K562 (cell line): ENCODE measurements around the gene KLHL9.

ENCODE experiments used
- CREM ChIP-seq: IDR thresholded peaks from 2 replicates; pipeline ENCODE4 v1.6.1; 2014; ENCODE audit warnings: antibody characterized with exemption, low read depth
- EP300 ChIP-seq: IDR thresholded peaks from 2 replicates; pipeline ENCODE4 v1.6.1; 2012; ENCODE audit warnings: low read length, improper control_type of control experiment
- FOXK2 ChIP-seq, 2 experiments: fragments of 450-650 bp; IDR thresholded peaks in 1 of 2; conservative IDR thresholded peaks in 1 of 2; 2 replicates each; pipeline ENCODE4 v1.6.1; 2016; ENCODE audit warnings: low read depth in 2 of 2, mild to moderate bottlenecking in 1 of 2
- JUN ChIP-seq, 2 experiments: sonication (generic) in 1 of 2; formaldehyde crosslinking in 1 of 2; IDR thresholded peaks; 2 replicates each; pipeline versions ENCODE4 v1.6.1 to v1.8.0; 2012 to 2022; ENCODE audit warnings: borderline replicate concordance in 2 of 2, mild to moderate bottlenecking in 2 of 2, improper control_type of control experiment in 1 of 2, low read depth in 1 of 2, low read length in 1 of 2, missing genetic modification reagents in 1 of 2
- POLR2B ChIP-seq: fragments of 450-650 bp; IDR thresholded peaks from 2 replicates; pipeline ENCODE4 v1.6.1; 2018; ENCODE audit warnings: low read depth; ENCODE audit not compliant: partially characterized antibody
- SP1 ChIP-seq: sonication (generic); formaldehyde crosslinking; IDR thresholded peaks from 2 replicates; pipeline ENCODE4 v1.8.1; 2022; ENCODE audit warnings: mild to moderate bottlenecking, missing genetic modification reagents
- TF ChIP-seq, protein P1 (sequence below), 2 experiments: fragments of 450-650 bp; formaldehyde crosslinking in 1 of 2; IDR thresholded peaks; 2 replicates each; pipeline versions ENCODE4 v1.4.0 to v1.6.1; 2014 to 2020; ENCODE audit warnings: mild to moderate bottlenecking in 2 of 2, borderline replicate concordance in 1 of 2, low read depth in 1 of 2
- TF ChIP-seq, protein P2 (sequence below), 2 experiments: fragments of 450-650 bp in 1 of 2; sonication (generic) in 1 of 2; formaldehyde crosslinking; conservative IDR thresholded peaks; 2 replicates each; pipeline versions ENCODE4 v1.4.0 to v1.8.1; 2020 to 2022; ENCODE audit warnings: mild to moderate bottlenecking in 1 of 2, missing genetic modification reagents in 1 of 2

GRCh38 chr9:21286659-21287058, 48.5 kb downstream of the KLHL9 start:
- TF ChIP-seq JUN (IDR thresholded peaks at IDR 0.05; ENCODE audit: borderline replicate concordance, low read depth, low read length) (no peak), JUN (CRISPR knock-in tag; IDR thresholded peaks at IDR 0.05; ENCODE audit: borderline replicate concordance) (no peak), CREM (no peak), FOXK2 (conservative IDR thresholded peaks at IDR 0.05 in 1 of 2, IDR thresholded peaks at IDR 0.05 in 1 of 2; ENCODE audit: low read depth in 2 of 2) (no peak), SP1 (CRISPR knock-in tag) (no peak), EP300 (no peak), POLR2B (no peak)
- TF ChIP-seq, protein P1, sequence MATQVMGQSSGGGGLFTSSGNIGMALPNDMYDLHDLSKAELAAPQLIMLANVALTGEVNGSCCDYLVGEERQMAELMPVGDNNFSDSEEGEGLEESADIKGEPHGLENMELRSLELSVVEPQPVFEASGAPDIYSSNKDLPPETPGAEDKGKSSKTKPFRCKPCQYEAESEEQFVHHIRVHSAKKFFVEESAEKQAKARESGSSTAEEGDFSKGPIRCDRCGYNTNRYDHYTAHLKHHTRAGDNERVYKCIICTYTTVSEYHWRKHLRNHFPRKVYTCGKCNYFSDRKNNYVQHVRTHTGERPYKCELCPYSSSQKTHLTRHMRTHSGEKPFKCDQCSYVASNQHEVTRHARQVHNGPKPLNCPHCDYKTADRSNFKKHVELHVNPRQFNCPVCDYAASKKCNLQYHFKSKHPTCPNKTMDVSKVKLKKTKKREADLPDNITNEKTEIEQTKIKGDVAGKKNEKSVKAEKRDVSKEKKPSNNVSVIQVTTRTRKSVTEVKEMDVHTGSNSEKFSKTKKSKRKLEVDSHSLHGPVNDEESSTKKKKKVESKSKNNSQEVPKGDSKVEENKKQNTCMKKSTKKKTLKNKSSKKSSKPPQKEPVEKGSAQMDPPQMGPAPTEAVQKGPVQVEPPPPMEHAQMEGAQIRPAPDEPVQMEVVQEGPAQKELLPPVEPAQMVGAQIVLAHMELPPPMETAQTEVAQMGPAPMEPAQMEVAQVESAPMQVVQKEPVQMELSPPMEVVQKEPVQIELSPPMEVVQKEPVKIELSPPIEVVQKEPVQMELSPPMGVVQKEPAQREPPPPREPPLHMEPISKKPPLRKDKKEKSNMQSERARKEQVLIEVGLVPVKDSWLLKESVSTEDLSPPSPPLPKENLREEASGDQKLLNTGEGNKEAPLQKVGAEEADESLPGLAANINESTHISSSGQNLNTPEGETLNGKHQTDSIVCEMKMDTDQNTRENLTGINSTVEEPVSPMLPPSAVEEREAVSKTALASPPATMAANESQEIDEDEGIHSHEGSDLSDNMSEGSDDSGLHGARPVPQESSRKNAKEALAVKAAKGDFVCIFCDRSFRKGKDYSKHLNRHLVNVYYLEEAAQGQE (IDR thresholded peaks at IDR 0.05; ENCODE audit: borderline replicate concordance), result no peak
- TF ChIP-seq, protein P1 (CRISPR knock-in tag; IDR thresholded peaks at IDR 0.05; ENCODE audit: low read depth), result no peak
- TF ChIP-seq, protein P2, sequence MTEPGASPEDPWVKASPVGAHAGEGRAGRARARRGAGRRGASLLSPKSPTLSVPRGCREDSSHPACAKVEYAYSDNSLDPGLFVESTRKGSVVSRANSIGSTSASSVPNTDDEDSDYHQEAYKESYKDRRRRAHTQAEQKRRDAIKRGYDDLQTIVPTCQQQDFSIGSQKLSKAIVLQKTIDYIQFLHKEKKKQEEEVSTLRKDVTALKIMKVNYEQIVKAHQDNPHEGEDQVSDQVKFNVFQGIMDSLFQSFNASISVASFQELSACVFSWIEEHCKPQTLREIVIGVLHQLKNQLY (CRISPR knock-in tag; conservative IDR thresholded peaks at IDR 0.05), result no peak
